Stimulated activated CD8-positive, alpha-beta memory T cell treated with anti-CD3 and anti-CD28 coated beads, Interleukin-12 subunit alpha, Interleukin-12 subunit beta, amount 100 ng/mL, for 4 hours (primary cell): ENCODE results near the gene ATP13A3.

Source experiments
- DNase-seq: peaks from one replicate; pipeline ENCODE4 v3.0.0-alpha.2; 2020; ENCODE audit warnings: low read depth

ATP13A3 gene

DNA sequence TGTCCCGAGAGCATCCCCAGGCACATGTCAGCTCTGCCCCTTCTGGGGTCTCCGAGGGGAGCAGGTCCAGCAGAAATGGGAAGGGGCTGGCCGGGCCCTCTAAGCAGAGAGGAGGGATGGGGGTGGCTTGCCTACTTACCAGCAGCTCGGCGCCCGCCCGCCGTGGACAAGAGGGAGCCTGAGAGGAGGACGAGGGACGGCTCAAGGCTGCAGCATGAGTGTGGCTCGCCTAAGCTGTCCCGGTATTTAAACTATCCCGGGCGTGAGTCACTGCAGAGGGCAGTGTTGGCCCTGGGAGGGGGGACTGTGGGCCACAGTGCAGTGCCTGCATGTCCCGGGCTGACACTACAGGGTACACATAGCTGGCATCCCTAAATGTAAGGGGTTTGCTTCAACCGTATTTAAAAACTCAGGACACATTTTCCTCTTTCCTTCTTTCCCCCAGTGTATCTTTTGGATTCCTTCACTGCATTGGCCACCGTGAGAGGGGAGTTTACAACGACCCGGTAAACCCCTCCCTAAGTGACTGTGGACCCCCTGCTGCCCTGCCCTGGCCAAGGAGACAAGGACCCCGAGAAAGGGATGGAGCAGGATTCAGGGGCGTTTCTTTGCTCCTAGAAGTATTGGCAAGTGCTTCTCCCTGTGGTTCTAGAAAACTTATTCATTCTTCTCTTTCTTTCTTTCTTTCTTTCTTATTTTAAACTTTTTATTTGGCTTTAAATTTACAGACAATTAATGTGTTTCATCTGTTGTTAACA, 117.1 kb downstream of the ATP13A3 start, which contains the start of gene LRRC15:
Gene LRRC15 (minus strand): TSS at position 222 of the 758 bp plus-strand sequence. CDS start 8,700 bp downstream, outside the sequence.
- no peak for DNase-seq

DNA sequence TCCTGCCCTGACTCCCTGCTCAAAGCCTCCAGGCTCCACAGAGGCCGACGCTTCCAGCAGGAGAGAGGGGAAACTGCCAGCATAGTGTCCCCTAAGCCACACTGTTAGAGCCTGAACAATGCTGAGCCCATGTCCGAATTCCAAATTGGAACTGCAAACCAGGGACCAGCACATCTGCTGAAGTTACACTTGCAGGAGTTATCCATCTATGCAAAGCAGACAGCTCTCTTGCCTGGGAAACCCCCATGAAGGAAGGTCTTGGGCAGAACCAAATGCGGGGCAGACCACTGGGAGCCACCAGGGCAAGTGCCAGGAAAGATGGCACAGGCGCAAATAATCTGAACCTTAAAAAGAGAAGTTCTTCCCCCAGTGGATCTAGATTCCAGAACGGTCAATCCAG, 117.9 kb downstream of the ATP13A3 start:
- DNase-seq, result no peak

DNA sequence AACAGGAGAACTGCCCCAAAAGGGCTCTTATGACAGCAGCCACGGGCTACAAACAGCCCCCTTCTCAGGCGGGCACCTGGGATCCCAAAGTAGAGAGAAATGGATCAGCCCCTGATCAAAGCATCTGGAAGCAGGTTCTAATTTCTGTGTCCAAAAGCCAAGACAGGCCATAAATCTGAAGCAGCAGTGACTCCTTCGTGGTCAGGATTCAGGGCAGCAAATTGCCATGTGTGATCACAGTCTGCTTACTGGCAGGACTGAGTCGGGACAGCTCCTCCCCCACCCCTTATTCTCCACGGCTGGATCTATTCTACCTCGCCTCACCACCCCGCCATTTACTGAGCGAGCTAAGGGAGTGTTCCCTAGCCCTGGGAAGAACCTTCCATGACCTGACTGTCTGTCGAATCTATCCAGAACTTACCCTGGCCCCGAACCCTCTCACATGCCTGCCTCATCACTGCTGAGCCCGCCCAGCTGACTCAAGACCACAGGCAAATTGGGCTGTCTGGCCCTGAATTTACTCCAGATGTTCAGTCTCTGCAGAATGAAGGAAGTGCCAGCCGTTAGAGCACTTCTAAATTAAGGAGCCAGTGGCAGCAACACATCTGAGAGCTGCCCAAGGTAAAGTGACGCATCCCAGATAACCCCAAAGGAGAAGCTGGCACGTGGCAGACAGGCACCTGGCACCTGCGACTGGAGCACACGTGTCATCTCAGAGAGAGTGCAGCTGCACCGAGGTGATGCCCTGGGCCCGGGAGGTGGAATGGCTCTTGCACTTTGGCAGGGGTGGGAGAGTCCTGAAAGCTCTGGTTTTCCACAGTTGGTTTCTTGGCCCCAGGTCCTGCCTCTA, 118.6 kb downstream of the ATP13A3 start:
- no peak for DNase-seq

- DNase-seq, result no peak
These were observed 120.8 kb downstream of the ATP13A3 start for GRCh38 chr3:194365978-194366490.

DNA sequence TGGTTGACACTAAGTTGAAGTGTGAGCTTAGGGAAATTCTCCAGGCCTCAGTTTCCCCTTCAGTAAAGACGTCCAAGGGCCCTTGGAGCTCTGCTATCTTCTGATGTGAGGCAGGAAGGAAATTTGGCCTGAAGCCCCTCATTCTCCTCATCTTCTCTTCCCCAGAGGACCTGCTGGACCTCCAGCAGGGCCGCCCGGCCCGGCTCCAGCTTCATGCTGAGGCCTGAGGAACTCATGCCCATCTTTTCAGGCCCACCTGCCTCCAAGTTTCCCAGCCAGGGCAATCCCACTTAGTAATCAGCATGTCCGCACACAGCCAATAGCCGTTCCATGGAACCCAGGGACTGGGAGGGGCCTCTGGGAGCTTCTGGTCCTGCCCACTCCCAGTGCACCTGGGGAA, 121.3 kb downstream of the ATP13A3 start:
- DNase-seq, result no peak

GRCh38 chr3:194364652-194365434, 122.0 kb downstream of the ATP13A3 start:
- no peak for DNase-seq

- no peak for DNase-seq
These were observed 122.5 kb downstream of the ATP13A3 start for GRCh38 chr3:194364314-194364651.

GRCh38 chr3:194360568-194360967, 126.2 kb downstream of the ATP13A3 start:
- DNase-seq, result no peak

DNA sequence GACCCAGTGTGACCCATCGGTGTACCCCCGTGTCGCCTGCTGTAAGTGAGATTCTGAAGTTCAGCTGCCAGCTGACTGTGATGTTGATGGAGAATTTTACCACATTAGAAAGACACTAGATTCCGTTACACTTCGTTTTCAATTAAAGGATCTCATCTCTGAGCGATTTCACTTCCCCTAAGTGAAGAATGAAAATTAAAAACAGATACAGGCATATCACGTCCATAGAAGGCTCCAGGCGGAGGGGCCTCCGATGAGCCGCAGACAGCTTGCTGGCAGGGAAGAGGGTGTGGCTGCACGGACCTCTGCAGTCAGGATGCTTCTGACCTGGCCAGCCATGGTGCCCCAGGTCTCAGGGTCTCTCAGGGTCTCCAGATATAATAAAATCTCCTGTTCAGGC, 129.1 kb downstream of the ATP13A3 start:
- DNase-seq, result no peak

DNA sequence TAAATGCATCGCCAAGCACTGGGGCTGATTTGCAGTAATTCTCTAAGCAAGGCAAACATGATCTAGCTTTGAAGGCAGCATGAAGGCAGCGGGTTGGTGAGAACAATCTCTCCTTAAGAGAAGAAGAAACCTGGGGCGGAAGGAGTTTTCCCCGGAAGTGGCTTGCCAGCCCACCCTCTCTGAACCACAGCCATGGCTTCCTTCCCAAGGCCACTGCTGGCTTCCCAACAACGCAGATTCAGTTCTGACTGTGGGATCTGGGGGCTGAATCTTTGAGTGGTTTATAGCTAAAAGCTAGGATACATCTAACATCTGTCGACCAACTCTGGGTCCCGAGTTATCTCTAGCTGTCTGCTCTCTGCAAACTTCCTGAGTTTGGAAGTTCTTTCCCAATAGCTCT, 131.4 kb downstream of the ATP13A3 start:
- DNase-seq, result no peak

GRCh38 chr3:194354315-194354714, 132.5 kb downstream of the ATP13A3 start:
- DNase-seq, result no peak
